ENCODE measurements around the gene PRDX5. TPM values are rescaled to one million over a fixed set of nuclear protein-coding genes. Genes with fewer than 3 reads are reported as not detected.

The PRDX5 gene
- total and polyA plus RNA-seq, 2 donors (not counting 1 experiment from before 2014, with no cell fraction given): 50.4 to 95.5 TPM

GRCh38 chr11:64281957-64282770 lies 35.8 kb upstream of the PRDX5 start:
- WGBS (ENCODE audit: insufficient coverage): 100% methylated on average over 13 of the region's 22 CpGs
- Mint-ChIP-seq H3K4me1 (peaks cover 20% of the 10 kb centered on the region), H3K4me3 (no peak overlapping the region), H3K27ac (no peak overlapping the region), H3K9me3 (ENCODE audit: insufficient read depth) (no peaks in the 10 kb centered on the region), H3K27me3 (no peaks in the 10 kb centered on the region)
- H3K27ac ChIP-seq (ENCODE audit: low read length in 2 of 2): no peak overlapping the region
- H3K4me3 ChIP-seq (ENCODE audit: control extremely low read depth in 1 of 5, extremely low read depth in 1 of 5, insufficient read depth in 1 of 5, low read depth in 2 of 5, low read length in 4 of 5): no peak overlapping the region
- H3K9ac ChIP-seq (ENCODE audit: low read length): no peak overlapping the region
- TF ChIP-seq EZH2 (IDR thresholded peaks at IDR 0.05; ENCODE audit: borderline replicate concordance, insufficient read depth, low read depth, low read length, poor library complexity, severe bottlenecking) (no peak), CTCF (IDR thresholded peaks at IDR 0.05) (no peak)
- POLR2A ChIA-PET: interaction anchor here (5.7 kb wide), 1 partner anchor 12 kb away, joined by 67 read pairs; no protein-coding TSS in a partner anchor
- peaks cover 3% of the 10 kb centered on the region for H4K20me1 ChIP-seq (ENCODE audit: control insufficient read depth, insufficient read depth, low read length, poor library complexity, severe bottlenecking)
- no peak overlapping the region for H3K4me2 ChIP-seq (replicated peaks; ENCODE audit: low read depth, low read length, poor library complexity, severe bottlenecking)
- intact Hi-C loops (cut with micrococcal nuclease): no loop called here
- peaks cover 0 to 13% of the 10 kb centered on the region in 2 experiments for H3K36me3 ChIP-seq (replicated peaks in 1 of 2; ENCODE audit: control extremely low read depth in 1 of 2, control insufficient read depth in 1 of 2, extremely low read depth in 1 of 2, insufficient read depth in 2 of 2, low read length in 1 of 2)
- H3K4me1 ChIP-seq (ENCODE audit: control insufficient read depth in 2 of 2, insufficient read depth in 2 of 2, low read length in 2 of 2): peaks cover 13 to 18% of the 10 kb centered on the region in 2 donors
- DNase-seq (no peak), ATAC-seq (ENCODE audit: low read depth) (no peak)
- H3K27me3 ChIP-seq (replicated peaks in 1 of 4; ENCODE audit: control extremely low read depth in 1 of 4, control insufficient read depth in 3 of 4, insufficient read depth in 4 of 4, low read length in 3 of 4): no peaks in the 10 kb centered on the region
- H3K9me3 ChIP-seq (ENCODE audit: control extremely low read depth in 1 of 3, control insufficient read depth in 2 of 3, insufficient read depth in 1 of 3, low read length in 2 of 3): no peaks in the 10 kb centered on the region
- CTCF ChIA-PET: interaction anchor here (1.6 to 4.6 kb wide), 3 partner anchors 11 to 78 kb away, joined by 3 to 33 read pairs (median 8); no protein-coding TSS in a partner anchor
- H2AFZ ChIP-seq (ENCODE audit: insufficient read depth, low read depth, low read length, poor library complexity, severe bottlenecking): no peak overlapping the region
- peaks cover 34% of the 10 kb centered on the region for H3K79me2 ChIP-seq (ENCODE audit: control insufficient read depth, insufficient read depth, low read length)

DNA sequence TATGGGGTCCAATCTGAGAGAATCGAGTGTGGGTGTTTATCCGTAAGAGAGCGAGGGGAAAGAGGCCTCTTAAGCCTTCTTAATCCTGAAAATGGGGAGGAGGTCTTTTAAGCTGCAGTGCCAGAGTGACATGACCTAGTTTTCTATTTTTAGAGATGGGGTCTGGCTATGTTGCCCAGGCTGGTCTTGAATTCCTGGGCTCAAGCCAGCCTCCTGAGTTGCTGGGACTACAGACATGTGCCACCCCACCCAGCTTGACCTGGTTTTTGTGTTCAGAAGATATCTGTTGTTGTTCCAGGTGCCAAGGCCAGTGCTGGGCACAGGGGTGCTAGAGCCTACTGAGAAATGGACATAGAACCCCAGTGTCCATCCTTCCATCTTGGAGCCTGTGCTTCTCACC lies 34.8 kb upstream of the PRDX5 start:
- no peaks in the 10 kb centered on the region for H3K27me3 Mint-ChIP-seq
- Histone ChIP-seq H3K9me3 (ENCODE audit: control extremely low read depth in 1 of 3, control insufficient read depth in 2 of 3, insufficient read depth in 1 of 3, low read length in 2 of 3) (no peaks in the 10 kb centered on the region), H3K4me3 (ENCODE audit: control extremely low read depth in 1 of 5, extremely low read depth in 1 of 5, insufficient read depth in 1 of 5, low read depth in 2 of 5, low read length in 4 of 5) (no peak overlapping the region), H3K4me2 (replicated peaks; ENCODE audit: low read depth, low read length, poor library complexity, severe bottlenecking) (no peak overlapping the region), H3K4me1 (ENCODE audit: control insufficient read depth in 2 of 2, insufficient read depth in 2 of 2, low read length in 2 of 2) (peaks cover 13 to 18% of the 10 kb centered on the region in 2 donors), H4K20me1 (ENCODE audit: control insufficient read depth, insufficient read depth, low read length, poor library complexity, severe bottlenecking) (peaks cover 10% of the 10 kb centered on the region), H3K27me3 (replicated peaks in 1 of 4; ENCODE audit: control extremely low read depth in 1 of 4, control insufficient read depth in 3 of 4, insufficient read depth in 4 of 4, low read length in 3 of 4) (no peaks in the 10 kb centered on the region), H3K36me3 (replicated peaks in 1 of 2; ENCODE audit: control extremely low read depth in 1 of 2, control insufficient read depth in 1 of 2, extremely low read depth in 1 of 2, insufficient read depth in 2 of 2, low read length in 1 of 2) (peaks cover 0 to 13% of the 10 kb centered on the region in 2 experiments), H2AFZ (ENCODE audit: insufficient read depth, low read depth, low read length, poor library complexity, severe bottlenecking) (no peak overlapping the region), H3K79me2 (ENCODE audit: control insufficient read depth, insufficient read depth, low read length) (peaks cover 34% of the 10 kb centered on the region), H3K27ac (ENCODE audit: low read length in 2 of 2) (no peak overlapping the region), H3K9ac (ENCODE audit: low read length) (no peak overlapping the region)
- WGBS (ENCODE audit: insufficient coverage): no CpG with 5 or more reads among the region's 3 CpGs
- no peak for TF ChIP-seq EZH2 (IDR thresholded peaks at IDR 0.05; ENCODE audit: borderline replicate concordance, insufficient read depth, low read depth, low read length, poor library complexity, severe bottlenecking)
- no peak for TF ChIP-seq CTCF (IDR thresholded peaks at IDR 0.05)
- intact Hi-C loops (cut with micrococcal nuclease): no loop called here
- DNase-seq (no peak), ATAC-seq (ENCODE audit: low read depth) (no peak)
- peaks cover 20% of the 10 kb centered on the region for H3K4me1 Mint-ChIP-seq
- POLR2A ChIA-PET: interaction anchor here (5.7 kb wide), 1 partner anchor 13 kb away, joined by 67 read pairs; no protein-coding TSS in a partner anchor
- peak overlapping the region; percentile 90 for H3K4me3 Mint-ChIP-seq
- CTCF ChIA-PET: interaction anchor here (1.0 to 4.6 kb wide), 5 partner anchors 12 to 87 kb away, joined by 3 to 33 read pairs (median 14); partner anchors contain the start of gene CATSPERZ
- H3K9me3 Mint-ChIP-seq (ENCODE audit: insufficient read depth): no peaks in the 10 kb centered on the region
- H3K27ac Mint-ChIP-seq: no peak overlapping the region

Measured in B cell (primary cell).